Lower lobe of right lung (tissue), 2 donors: ENCODE results near the gene KIF1C. TPM values are rescaled to one million over a fixed set of nuclear protein-coding genes. Genes with fewer than 3 reads are reported as not detected.

Experiments used
- ATAC-seq, 2 donors: fragments of 200-7000 bp; cut with Tn5 transposase; one replicate each; pipeline ENCODE4 v1.9.1; 2020 to 2022; ENCODE audit warnings: mild to moderate bottlenecking in 2 of 2, moderate library complexity in 2 of 2
- DNase-seq: peaks from one replicate; pipeline ENCODE4 v3.0.0-alpha.2; 2020
- H3K27ac ChIP-seq: fragments of 200-600 bp; one replicate; pipeline ENCODE4 v1.8.0; 2022
- H3K27me3 ChIP-seq: fragments of 200-600 bp; one replicate; pipeline ENCODE4 v1.8.0; 2022; ENCODE audit warnings: low read depth
- H3K36me3 ChIP-seq: fragments of 200-600 bp; one replicate; pipeline ENCODE4 v1.8.0; 2022; ENCODE audit warnings: mild to moderate bottlenecking
- H3K4me1 ChIP-seq: fragments of 200-600 bp; one replicate; pipeline ENCODE4 v1.8.0; 2022
- H3K4me3 ChIP-seq: fragments of 200-600 bp; one replicate; pipeline ENCODE4 v1.8.0; 2022; ENCODE audit warnings: mild to moderate bottlenecking
- H3K9me3 ChIP-seq: fragments of 200-600 bp; one replicate; pipeline ENCODE4 v1.8.0; 2022
- intact Hi-C: fragments of 100-400 bp; cut with DNase I; formaldehyde crosslinking; loops from one replicate; pipeline ENCODE4 v1.11.0; 2022
- total RNA-seq: library from RNA; stranded (reverse); fragmentation: NEBNext Ultra II Directional; extraction: Animal tissue kit (Norgen Biotek cat#: 25700); gene quantifications from one replicate; pipeline ENCODE4 v1.2.1, GENCODE V29; 2021
- TF ChIP-seq, protein P1 (sequence below): fragments of 200-600 bp; IDR thresholded peaks from one replicate; pipeline ENCODE4 v1.8.0; 2022; ENCODE audit warnings: antibody characterized with exemption, mild to moderate bottlenecking
- donor health status: DM: no; HTN: yes; CAD: no; lungs with severe emphysema.

KIF1C gene
- total RNA-seq, 1 donor from 2014 or later, result 182 TPM

DNA sequence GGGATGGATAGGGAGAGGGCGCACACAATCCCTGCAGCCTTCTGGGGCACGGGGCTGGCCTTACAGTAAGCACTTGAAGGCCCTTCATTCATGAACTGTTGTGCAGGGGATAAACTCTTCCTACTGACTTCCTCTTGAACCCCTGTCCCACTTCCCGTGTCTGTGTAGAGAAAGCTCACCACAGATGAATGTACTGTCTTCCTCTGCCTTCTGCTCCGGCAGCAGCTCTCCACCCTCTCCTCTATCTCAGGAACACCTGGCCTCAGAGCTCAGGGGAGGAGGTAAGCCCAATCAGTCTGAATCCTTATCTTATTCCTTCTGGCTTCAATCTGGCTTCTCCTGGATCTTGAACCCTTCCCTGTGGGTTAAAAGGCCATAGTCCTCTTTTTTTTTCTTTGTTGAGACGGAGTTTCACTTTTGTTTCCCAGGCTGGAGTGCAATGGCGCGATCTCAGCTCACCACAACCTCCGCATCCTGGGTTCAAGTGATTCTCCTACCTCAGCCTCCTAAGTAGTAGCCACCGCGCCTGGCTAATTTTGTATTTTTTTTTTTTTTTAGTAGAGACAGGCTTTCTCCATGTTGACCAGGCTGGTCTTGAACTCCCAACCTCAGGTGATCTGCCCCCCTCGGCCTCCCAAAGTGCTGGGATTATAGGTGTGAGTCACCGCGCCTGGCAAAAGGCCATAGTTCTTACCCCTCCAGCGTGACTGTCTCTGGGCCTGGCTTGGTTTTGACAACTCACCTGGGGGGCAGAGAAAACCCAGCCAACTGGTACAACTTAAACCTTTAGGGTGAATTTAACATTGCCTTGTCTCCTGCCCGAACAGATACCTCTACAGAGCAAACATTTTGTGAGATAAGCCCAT lies 44.6 kb downstream of the KIF1C start:
- Histone ChIP-seq H3K27ac (no peak overlapping the region), H3K9me3 (no peaks in the 10 kb centered on the region), H3K36me3 (no peaks in the 10 kb centered on the region), H3K27me3 (no peaks in the 10 kb centered on the region), H3K4me3 (no peak overlapping the region), H3K4me1 (no peaks in the 10 kb centered on the region)
- no peak for DNase-seq
- intact Hi-C loops, result no loop called here
- no peak for ATAC-seq
- TF ChIP-seq, protein P1, sequence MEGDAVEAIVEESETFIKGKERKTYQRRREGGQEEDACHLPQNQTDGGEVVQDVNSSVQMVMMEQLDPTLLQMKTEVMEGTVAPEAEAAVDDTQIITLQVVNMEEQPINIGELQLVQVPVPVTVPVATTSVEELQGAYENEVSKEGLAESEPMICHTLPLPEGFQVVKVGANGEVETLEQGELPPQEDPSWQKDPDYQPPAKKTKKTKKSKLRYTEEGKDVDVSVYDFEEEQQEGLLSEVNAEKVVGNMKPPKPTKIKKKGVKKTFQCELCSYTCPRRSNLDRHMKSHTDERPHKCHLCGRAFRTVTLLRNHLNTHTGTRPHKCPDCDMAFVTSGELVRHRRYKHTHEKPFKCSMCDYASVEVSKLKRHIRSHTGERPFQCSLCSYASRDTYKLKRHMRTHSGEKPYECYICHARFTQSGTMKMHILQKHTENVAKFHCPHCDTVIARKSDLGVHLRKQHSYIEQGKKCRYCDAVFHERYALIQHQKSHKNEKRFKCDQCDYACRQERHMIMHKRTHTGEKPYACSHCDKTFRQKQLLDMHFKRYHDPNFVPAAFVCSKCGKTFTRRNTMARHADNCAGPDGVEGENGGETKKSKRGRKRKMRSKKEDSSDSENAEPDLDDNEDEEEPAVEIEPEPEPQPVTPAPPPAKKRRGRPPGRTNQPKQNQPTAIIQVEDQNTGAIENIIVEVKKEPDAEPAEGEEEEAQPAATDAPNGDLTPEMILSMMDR, result no peak

- Histone ChIP-seq H3K27me3 (no peaks in the 10 kb centered on the region), H3K4me1 (no peaks in the 10 kb centered on the region), H3K36me3 (no peaks in the 10 kb centered on the region), H3K27ac (no peak overlapping the region), H3K4me3 (no peak overlapping the region), H3K9me3 (no peaks in the 10 kb centered on the region)
- DNase-seq, result no peak
- intact Hi-C loops, result no loop called here
- TF ChIP-seq, protein P1, result no peak
- ATAC-seq, result no peak
Measured at GRCh38 chr17:5043524-5043923, 45.8 kb downstream of the KIF1C start.

DNA sequence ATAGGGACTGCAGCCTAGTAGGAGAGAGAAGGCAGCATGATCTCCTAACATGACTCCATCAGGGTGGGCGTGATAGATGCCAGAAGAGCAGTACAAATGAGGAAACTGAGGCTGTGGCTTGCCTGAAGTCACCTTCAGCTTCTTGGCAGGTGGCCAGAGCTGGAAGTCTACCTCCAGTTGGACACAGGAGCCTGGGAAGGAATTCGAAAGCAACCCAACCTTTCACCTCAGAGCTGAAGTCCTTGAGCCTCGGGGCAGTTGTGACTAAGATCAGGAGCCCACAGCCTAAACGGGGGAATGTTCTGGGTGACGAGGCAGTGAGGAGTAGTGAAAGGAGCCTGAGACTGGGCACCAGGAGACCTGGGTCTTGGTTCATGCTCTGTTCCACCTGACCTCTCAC lies 46.9 kb downstream of the KIF1C start:
- Histone ChIP-seq H3K9me3 (no peaks in the 10 kb centered on the region), H3K4me3 (no peak overlapping the region), H3K27me3 (no peaks in the 10 kb centered on the region), H3K27ac (no peak overlapping the region), H3K36me3 (no peaks in the 10 kb centered on the region), H3K4me1 (peaks cover 6% of the 10 kb centered on the region)
- intact Hi-C loops, result no loop called here
- DNase-seq (no peak), ATAC-seq (no peak)
- TF ChIP-seq, protein P1, result no peak

GRCh38 chr17:5045496-5045895 lies 47.7 kb downstream of the KIF1C start:
- DNase-seq (no peak), ATAC-seq (no peak)
- Histone ChIP-seq H3K9me3 (no peaks in the 10 kb centered on the region), H3K4me1 (peaks cover 14% of the 10 kb centered on the region), H3K4me3 (no peak overlapping the region), H3K27ac (no peak overlapping the region), H3K36me3 (no peaks in the 10 kb centered on the region), H3K27me3 (no peaks in the 10 kb centered on the region)
- intact Hi-C loops, result no loop called here
- TF ChIP-seq, protein P1, result no peak

DNA sequence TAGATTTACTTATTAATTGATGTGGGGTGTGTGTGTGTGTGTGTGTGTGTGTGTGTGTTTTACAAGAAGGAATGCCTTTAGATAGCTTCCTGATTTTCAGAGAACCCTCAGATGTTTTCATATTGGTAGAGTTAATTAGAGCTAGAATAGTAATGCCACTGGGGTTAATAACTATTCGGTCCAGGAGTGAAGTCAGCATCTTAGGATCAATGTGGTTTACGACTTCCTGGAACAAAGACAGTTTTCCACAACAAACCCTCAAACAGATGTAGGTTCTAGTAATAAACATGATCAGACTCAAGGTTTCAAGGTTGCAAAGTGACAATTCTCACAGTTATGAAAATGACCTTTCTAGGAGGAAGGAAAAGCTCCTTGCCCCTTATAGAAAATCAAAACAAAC lies 49.7 kb downstream of the KIF1C start:
- H3K4me1 ChIP-seq, result peaks cover 14% of the 10 kb centered on the region
- intact Hi-C loops, result no loop called here
- no peaks in the 10 kb centered on the region for H3K36me3 ChIP-seq
- no peaks in the 10 kb centered on the region for H3K9me3 ChIP-seq
- no peak for DNase-seq
- ATAC-seq, result no peak
- TF ChIP-seq, protein P1, result no peak
- no peaks in the 10 kb centered on the region for H3K27me3 ChIP-seq
- no peak overlapping the region for H3K27ac ChIP-seq
- no peak overlapping the region for H3K4me3 ChIP-seq
